ENCODE measurements around the gene LMNTD2.

- TF ChIP-seq POLR2A (IDR thresholded peaks at IDR 0.05) = no peak
- no peak for TF ChIP-seq CTCF (IDR thresholded peaks at IDR 0.05)
These were observed 32.8 kb upstream of the LMNTD2 start for GRCh38 chr11:593347-593746.
